SK-N-MC (cell line): ENCODE results near the gene RALGAPA2.

ENCODE experiments used
- DNase-seq: peaks from one replicate; pipeline ENCODE4 v3.0.0-alpha.2; 2011; ENCODE audit warnings: low read depth, low spot score
- H3K27ac ChIP-seq: fragments of 200-600 bp; sonication (generic); 2 replicates; pipeline ENCODE4 v1.5.1; 2016; ENCODE audit warnings: mixed run types
- H3K36me3 ChIP-seq: fragments of 200-600 bp; sonication (generic); 2 replicates; pipeline ENCODE4 v1.6.1; 2017; ENCODE audit warnings: antibody characterized with exemption, low read length, mixed read lengths; ENCODE audit not compliant: insufficient read depth
- H3K4me3 ChIP-seq: fragments of 200-600 bp; sonication (generic); 2 replicates; pipeline ENCODE4 v1.5.1; 2016
- H3K9ac ChIP-seq: fragments of 200-600 bp; sonication (generic); 2 replicates; pipeline ENCODE4 v1.8.0; 2017; ENCODE audit warnings: mixed run types, mixed read lengths; ENCODE audit not compliant: insufficient read length
- H3K9me3 ChIP-seq: fragments of 200-600 bp; sonication (generic); 2 replicates; pipeline ENCODE4 v1.6.1; 2017; ENCODE audit warnings: low read depth, mild to moderate bottlenecking, antibody characterized with exemption, low read length, moderate library complexity, mixed read lengths
- EZH2 ChIP-seq: fragments of 200-600 bp; sonication (generic); IDR thresholded peaks from one replicate; pipeline ENCODE4 v1.6.1; 2017; ENCODE audit warnings: antibody characterized with exemption
- FOXP2 ChIP-seq: optimal IDR thresholded peaks from 2 replicates; pipeline ENCODE3; 2011; ENCODE audit warnings: mild to moderate bottlenecking, moderate library complexity; ENCODE audit not compliant: insufficient read depth; ENCODE audit errors: extremely low read length, control extremely low read depth
- POLR2AphosphoS5 ChIP-seq: IDR thresholded peaks from 2 replicates; pipeline ENCODE4 v1.6.1; 2012; ENCODE audit warnings: mild to moderate bottlenecking, low read depth, low read length, borderline replicate concordance

RALGAPA2 gene

GRCh38 chr20:20683481-20684321, 28.7 kb downstream of the RALGAPA2 start:
- Histone ChIP-seq H3K9me3 (no peaks in the 10 kb centered on the region), H3K9ac (no peak overlapping the region), H3K36me3 (no peaks in the 10 kb centered on the region), H3K27ac (no peak overlapping the region), H3K4me3 (no peak overlapping the region)
- no peak for DNase-seq
- TF ChIP-seq POLR2AphosphoS5 (no peak), FOXP2 (no peak), EZH2 (no peak)

- Histone ChIP-seq H3K9me3 (no peaks in the 10 kb centered on the region), H3K4me3 (no peak overlapping the region), H3K27ac (no peak overlapping the region), H3K9ac (no peak overlapping the region), H3K36me3 (no peaks in the 10 kb centered on the region)
- TF ChIP-seq FOXP2 (no peak), EZH2 (no peak), POLR2AphosphoS5 (no peak)
- no peak for DNase-seq
Observed at GRCh38 chr20:20683020-20683419, 29.4 kb downstream of the RALGAPA2 start.

DNA sequence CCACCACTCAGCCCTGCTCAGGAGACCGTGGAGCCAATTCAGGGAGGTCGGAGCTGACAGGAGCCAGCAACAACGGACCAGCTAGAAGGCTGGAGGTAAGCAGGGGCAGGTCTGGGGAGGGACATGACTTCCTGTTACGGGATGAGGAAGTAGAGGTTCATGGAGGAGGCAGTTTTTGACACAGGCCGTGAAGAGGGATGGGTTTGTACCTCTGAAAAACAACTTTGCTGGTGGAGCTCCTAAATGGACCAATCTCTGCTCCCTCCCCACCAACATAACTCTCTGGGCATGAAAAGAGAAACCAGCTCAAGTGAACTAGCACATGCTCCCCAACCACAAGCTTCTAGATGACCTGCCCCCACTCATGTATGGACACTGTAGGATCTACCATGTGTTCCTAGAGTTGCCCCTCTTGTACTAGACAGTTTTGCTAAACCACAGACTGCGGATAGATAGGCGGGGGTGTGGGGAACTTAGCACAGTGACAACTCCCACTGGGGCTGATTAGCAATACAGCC, 31.4 kb downstream of the RALGAPA2 start:
- H3K36me3 ChIP-seq = no peaks in the 10 kb centered on the region
- H3K27ac ChIP-seq = no peak overlapping the region
- DNase-seq = no peak
- H3K9ac ChIP-seq = no peak overlapping the region
- H3K9me3 ChIP-seq = no peaks in the 10 kb centered on the region
- no peak for TF ChIP-seq FOXP2
- TF ChIP-seq EZH2 = no peak
- TF ChIP-seq POLR2AphosphoS5 = no peak
- H3K4me3 ChIP-seq = no peak overlapping the region

DNA sequence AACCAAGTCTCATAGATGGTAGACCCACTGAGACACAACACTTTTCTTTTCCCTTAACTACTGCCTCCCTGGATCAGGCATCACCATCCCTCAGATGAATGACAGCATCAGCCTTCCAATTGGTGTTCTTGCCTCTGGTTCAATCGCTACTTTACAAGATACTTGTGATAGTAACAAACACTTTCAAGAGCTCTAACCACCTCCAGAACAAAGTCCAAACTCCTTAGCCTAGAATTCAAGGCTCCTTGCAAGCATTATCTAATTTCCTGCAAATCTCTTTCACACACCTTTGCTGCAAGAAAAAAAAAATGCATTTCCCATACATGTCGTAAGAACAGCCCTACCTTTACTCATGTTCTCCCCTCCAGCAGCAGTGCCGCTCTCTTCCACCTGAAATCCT, 33.1 kb downstream of the RALGAPA2 start:
- TF ChIP-seq FOXP2 (no peak), POLR2AphosphoS5 (no peak), EZH2 (no peak)
- no peak overlapping the region for H3K9ac ChIP-seq
- H3K4me3 ChIP-seq = no peak overlapping the region
- H3K36me3 ChIP-seq = no peaks in the 10 kb centered on the region
- H3K9me3 ChIP-seq = no peaks in the 10 kb centered on the region
- DNase-seq = no peak
- H3K27ac ChIP-seq = no peak overlapping the region

- DNase-seq = no peak
- no peak for TF ChIP-seq POLR2AphosphoS5
- no peak for TF ChIP-seq EZH2
- TF ChIP-seq FOXP2 = no peak
- no peak overlapping the region for H3K4me3 ChIP-seq
- no peak overlapping the region for H3K9ac ChIP-seq
- H3K27ac ChIP-seq = no peak overlapping the region
- H3K9me3 ChIP-seq = no peaks in the 10 kb centered on the region
- no peaks in the 10 kb centered on the region for H3K36me3 ChIP-seq
Observed at GRCh38 chr20:20677186-20677585, 35.3 kb downstream of the RALGAPA2 start.

GRCh38 chr20:20668639-20669038, 43.8 kb downstream of the RALGAPA2 start:
- Histone ChIP-seq H3K4me3 (no peak overlapping the region), H3K9me3 (no peaks in the 10 kb centered on the region), H3K9ac (no peak overlapping the region), H3K27ac (no peak overlapping the region), H3K36me3 (no peaks in the 10 kb centered on the region)
- no peak for DNase-seq
- TF ChIP-seq FOXP2 (no peak), POLR2AphosphoS5 (no peak), EZH2 (no peak)

DNA sequence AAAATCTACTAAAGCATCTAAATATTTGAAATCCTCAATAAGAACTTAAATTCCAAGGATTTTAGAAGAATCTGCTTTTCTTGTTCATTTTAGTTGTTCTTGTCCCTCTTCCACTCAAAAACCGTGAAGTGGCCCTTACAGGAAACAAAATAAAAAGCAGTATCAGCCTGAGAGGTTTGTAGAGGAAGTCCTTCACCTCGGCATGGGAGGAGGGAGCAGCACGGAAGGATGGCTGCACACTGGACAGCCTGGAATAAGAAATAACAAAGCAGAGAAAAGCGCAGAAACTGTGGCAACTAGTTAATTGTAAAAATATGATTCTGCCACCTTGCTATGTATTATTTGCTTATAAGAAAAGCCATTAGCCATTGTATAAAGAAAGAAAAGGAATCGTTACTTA, 46.1 kb downstream of the RALGAPA2 start:
- DNase-seq = no peak
- no peak overlapping the region for H3K4me3 ChIP-seq

DNA sequence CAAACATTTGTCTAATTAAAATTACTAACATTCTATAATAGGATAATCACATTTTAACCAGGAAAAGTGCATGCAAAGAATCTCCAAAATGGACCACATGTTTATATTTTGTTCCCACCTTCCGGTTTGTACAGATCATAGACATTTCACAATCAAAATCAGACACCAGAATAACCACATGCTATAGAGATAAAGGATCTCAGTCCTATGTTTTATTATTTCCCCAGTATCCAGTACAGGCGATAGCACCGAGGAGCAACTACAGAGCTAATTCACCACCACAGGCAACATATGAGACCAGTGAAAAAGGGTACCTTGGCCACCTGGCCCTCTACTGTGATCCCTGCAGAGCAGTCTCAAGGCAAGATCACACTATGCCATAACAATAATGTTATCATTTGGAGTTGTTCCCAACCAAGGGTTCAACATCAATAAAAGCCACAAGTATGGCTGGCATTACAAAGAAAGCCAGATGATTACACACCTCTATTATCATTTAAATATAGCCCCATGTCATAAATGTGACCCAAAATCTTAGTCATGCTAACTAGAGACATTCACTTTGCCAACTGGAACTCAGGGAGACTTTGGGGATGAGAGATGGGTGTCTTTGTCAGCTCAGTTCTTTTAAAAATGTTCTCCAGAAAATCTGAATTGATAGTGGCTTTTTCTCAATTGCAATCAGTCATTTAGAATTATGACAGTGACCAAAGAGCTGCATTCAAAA, 46.7 kb downstream of the RALGAPA2 start:
- no peak for DNase-seq
- Histone ChIP-seq H3K4me3 (no peak overlapping the region), H3K36me3 (no peaks in the 10 kb centered on the region), H3K9me3 (no peaks in the 10 kb centered on the region), H3K27ac (no peak overlapping the region), H3K9ac (no peak overlapping the region)
- TF ChIP-seq EZH2 (no peak), POLR2AphosphoS5 (no peak), FOXP2 (no peak)

More for the DNA sequence above, 46.1 kb downstream of the RALGAPA2 start:
- TF ChIP-seq EZH2 (no peak), POLR2AphosphoS5 (no peak), FOXP2 (no peak)
- Histone ChIP-seq H3K36me3 (no peaks in the 10 kb centered on the region), H3K9ac (no peak overlapping the region), H3K9me3 (no peaks in the 10 kb centered on the region), H3K27ac (no peak overlapping the region)
